T-cell (primary cell): ENCODE data around the gene TBC1D14. TPM values are rescaled to one million over a fixed set of nuclear protein-coding genes. Genes with fewer than 3 reads are reported as not detected.

Experiments used
- ATAC-seq, 4 experiments: fragments of 200-7000 bp in 3 of 4; fragments of 150-1000 bp in 1 of 4; cut with Tn5 transposase; replicated peaks in 1 of 4; 1 replicate in 3 of 4; 2 replicates in 1 of 4; pipeline ENCODE4 v1.10.0; 2021; ENCODE audit warnings: moderate library complexity in 3 of 4, mild to moderate bottlenecking in 2 of 4, moderate number of reproducible peaks in 1 of 4
- CTCF ChIA-PET, 2 donors: fragments of 300-600 bp; sonication (Branson Sonifier 250); formaldehyde crosslinking; loops; one replicate each; lab custom pipeline; 2022; ENCODE audit warnings: antibody characterized with exemption in 2 of 2; lab: Charles Lee
- POLR2A ChIA-PET, 2 donors: fragments of 300-600 bp; sonication (Branson Sonifier 250); formaldehyde crosslinking; loops; one replicate each; lab custom pipeline; 2022; ENCODE audit warnings: antibody characterized with exemption in 2 of 2; lab: Charles Lee
- DNase-seq, 35 experiments: peaks; one replicate each; pipeline versions ENCODE4 v3.0.0 to v3.0.0-alpha.2; 2013 to 2023
- H3K27ac ChIP-seq: one replicate; pipeline ENCODE4 v1.5.1; 2013; ENCODE audit warnings: low read length
- H3K27me3 ChIP-seq, 2 experiments: replicated peaks in 1 of 2; 1 replicate in 1 of 2; 2 replicates in 1 of 2; pipeline versions ENCODE4 v1.6.1 to v1.7.0; 2013; ENCODE audit warnings: low read length in 1 of 2, mixed read lengths in 1 of 2; ENCODE audit not compliant: control insufficient read depth in 2 of 2, insufficient read depth in 2 of 2; ENCODE audit errors: extremely low read depth in 1 of 2
- H3K36me3 ChIP-seq, 2 donors: 1 replicate in 1 of 2; 2 replicates in 1 of 2; pipeline versions ENCODE4 v1.6.1 to v1.7.0; 2013; ENCODE audit warnings: low read length in 1 of 2; ENCODE audit not compliant: control insufficient read depth in 2 of 2, insufficient read depth in 1 of 2; ENCODE audit errors: extremely low read depth in 1 of 2
- H3K4me1 ChIP-seq, 2 experiments: 1 replicate in 1 of 2; 2 replicates in 1 of 2; pipeline versions ENCODE4 v1.6.1 to v1.7.0; 2013; ENCODE audit warnings: low read length in 2 of 2, mixed read lengths in 1 of 2; ENCODE audit not compliant: insufficient read depth in 2 of 2, control insufficient read depth in 1 of 2; ENCODE audit errors: extremely low read depth in 1 of 2
- H3K4me3 ChIP-seq, 2 donors: 1 replicate in 1 of 2; 2 replicates in 1 of 2; pipeline versions ENCODE4 v1.5.1 to v1.7.0; 2013; ENCODE audit warnings: mild to moderate bottlenecking in 2 of 2, low read length in 1 of 2, moderate library complexity in 1 of 2; ENCODE audit not compliant: control insufficient read depth in 1 of 2; ENCODE audit errors: extremely low read depth in 1 of 2
- H3K9me3 ChIP-seq: 2 replicates; pipeline ENCODE4 v1.7.0; 2013
- H3K27ac Mint-ChIP-seq, 2 donors: one replicate each; pipeline ENCODE4 v1.8.0; 2020 to 2021; ENCODE audit warnings: mild to moderate bottlenecking in 2 of 2, mixed read lengths in 2 of 2
- H3K27me3 Mint-ChIP-seq, 2 donors: one replicate each; pipeline ENCODE4 v1.8.0; 2021 to 2022; ENCODE audit warnings: mixed read lengths in 2 of 2
- H3K36me3 Mint-ChIP-seq: one replicate; pipeline ENCODE4 v1.8.0; 2021; ENCODE audit warnings: mixed read lengths
- H3K4me1 Mint-ChIP-seq, 3 donors: one replicate each; pipeline ENCODE4 v1.8.0; 2020 to 2022; ENCODE audit warnings: mixed read lengths in 3 of 3, mild to moderate bottlenecking in 1 of 3
- H3K4me3 Mint-ChIP-seq, 3 donors: one replicate each; pipeline ENCODE4 v1.8.0; 2020 to 2022; ENCODE audit warnings: mild to moderate bottlenecking in 3 of 3, mixed read lengths in 3 of 3, moderate library complexity in 3 of 3
- H3K9me3 Mint-ChIP-seq, 3 donors: one replicate each; pipeline ENCODE4 v1.8.0; 2020 to 2022; ENCODE audit warnings: mixed read lengths in 3 of 3
- WGBS: methylation state at CpG from one replicate; pipeline ENCODE4 v1.1.5; 2013; ENCODE audit warnings: missing lambda C conversion rate; ENCODE audit not compliant: insufficient coverage; 5-methylcytosine and 5-hydroxymethylcytosine counted together
- total RNA-seq, 35 experiments: library from RNA in 6 of 35; stranded (reverse) in 6 of 35; fragments of 120-200 nt in 1 of 35; gene quantifications; one replicate each; pipeline versions ENCODE4 v1.2.1 to v1.2.4 and lab custom pipeline; 2013 to 2026

TBC1D14 gene
- total RNA-seq, 5 donors from 2014 or later (not counting 1 experiment from before 2014, with no cell fraction given) = 44.2 to 73.8 (median 62.3) TPM

DNA sequence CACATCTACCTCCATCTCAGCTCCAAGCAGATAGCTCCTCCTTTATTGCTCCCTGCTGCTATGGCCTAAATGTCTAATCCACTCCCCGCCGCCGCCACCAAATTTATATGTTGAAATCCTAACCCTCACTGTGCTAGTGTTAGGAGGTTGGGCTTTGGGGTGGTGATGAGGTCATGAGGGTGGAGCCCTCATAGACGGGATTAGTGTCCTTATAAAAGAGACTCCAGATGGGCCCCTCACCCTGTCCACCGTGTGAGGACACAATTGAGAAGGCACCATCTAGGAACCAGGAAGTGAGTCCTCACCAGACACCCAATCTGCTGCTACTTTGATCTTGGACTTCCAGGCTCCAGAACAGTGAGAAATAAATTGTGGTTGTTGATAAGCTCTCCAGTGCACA, 13.6 kb upstream of the TBC1D14 start:
- Mint-ChIP-seq H3K4me1 (peaks cover 48 to 59% (median 53%) of the 10 kb centered on the region in 3 donors), H3K27ac (no peak overlapping the region)
- H3K27me3 ChIP-seq = no peaks in the 10 kb centered on the region

DNA sequence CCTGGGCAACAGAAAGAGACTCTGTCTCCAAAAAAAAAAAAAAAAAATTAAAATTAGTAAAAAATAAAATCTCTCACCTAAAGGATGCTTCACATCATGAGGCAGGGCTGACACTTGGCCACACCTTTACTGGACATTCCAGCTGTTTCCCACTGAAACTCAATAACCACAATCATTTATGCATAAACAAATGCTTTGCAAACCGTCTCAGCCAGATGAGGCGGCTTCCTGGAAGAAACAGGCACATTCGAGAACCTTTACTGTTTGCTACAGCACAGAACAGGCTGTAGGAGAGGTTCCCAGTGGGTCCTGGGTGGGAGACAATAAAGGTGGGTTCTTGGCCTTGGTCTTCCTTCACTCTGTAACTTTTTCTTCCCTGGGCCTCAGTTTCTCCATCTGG, 10.9 kb upstream of the TBC1D14 start:
- no peaks in the 10 kb centered on the region for H3K9me3 Mint-ChIP-seq
- Histone ChIP-seq H3K36me3 (no peaks in the 10 kb centered on the region), H3K27ac (peak overlapping the region; percentile 79), H3K4me3 (no peak overlapping the region), H3K27me3 (no peaks in the 10 kb centered on the region), H3K4me1 (peaks cover 15 to 44% of the 10 kb centered on the region in 2 experiments), H3K9me3 (no peaks in the 10 kb centered on the region)
- ATAC-seq = peak in 1 of 4 experiments; percentile 37
- no peaks in the 10 kb centered on the region for H3K27me3 Mint-ChIP-seq
- WGBS = no CpG with 5 or more reads among the region's 3 CpGs
- peak overlapping the region in 2 of 3 donors; percentile 34 to 65 for H3K4me3 Mint-ChIP-seq
- H3K36me3 Mint-ChIP-seq = no peaks in the 10 kb centered on the region
- peaks cover 27 to 36% (median 35%) of the 10 kb centered on the region in 3 donors for H3K4me1 Mint-ChIP-seq
- no peak for DNase-seq
- POLR2A ChIA-PET = interaction anchor here in 1 of 2 donors (0.6 to 0.7 kb wide), 4 partner anchors 11 to 89 kb away, joined by 3 to 6 read pairs (median 4); partner anchors contain the start of gene TBC1D14
- peak overlapping the region; percentile 95 to 96 for H3K27ac Mint-ChIP-seq
- CTCF ChIA-PET = interaction anchor here (0.6 to 1.8 kb wide), 5 partner anchors 10 to 122 kb away, joined by 3 to 8 read pairs (median 3); no protein-coding TSS in a partner anchor

More for the DNA sequence above, 13.6 kb upstream of the TBC1D14 start:
- POLR2A ChIA-PET = no interaction called here
- WGBS = no CpG with 5 or more reads among the region's 5 CpGs
- Mint-ChIP-seq H3K27me3 (no peaks in the 10 kb centered on the region), H3K9me3 (no peaks in the 10 kb centered on the region), H3K4me3 (no peak overlapping the region), H3K36me3 (no peaks in the 10 kb centered on the region)
- Histone ChIP-seq H3K9me3 (no peaks in the 10 kb centered on the region), H3K4me1 (peaks cover 24 to 61% of the 10 kb centered on the region in 2 experiments), H3K27ac (no peak overlapping the region), H3K4me3 (no peak overlapping the region), H3K36me3 (no peaks in the 10 kb centered on the region)
- no peak for ATAC-seq
- no peak for DNase-seq
- CTCF ChIA-PET = no interaction called here

DNA sequence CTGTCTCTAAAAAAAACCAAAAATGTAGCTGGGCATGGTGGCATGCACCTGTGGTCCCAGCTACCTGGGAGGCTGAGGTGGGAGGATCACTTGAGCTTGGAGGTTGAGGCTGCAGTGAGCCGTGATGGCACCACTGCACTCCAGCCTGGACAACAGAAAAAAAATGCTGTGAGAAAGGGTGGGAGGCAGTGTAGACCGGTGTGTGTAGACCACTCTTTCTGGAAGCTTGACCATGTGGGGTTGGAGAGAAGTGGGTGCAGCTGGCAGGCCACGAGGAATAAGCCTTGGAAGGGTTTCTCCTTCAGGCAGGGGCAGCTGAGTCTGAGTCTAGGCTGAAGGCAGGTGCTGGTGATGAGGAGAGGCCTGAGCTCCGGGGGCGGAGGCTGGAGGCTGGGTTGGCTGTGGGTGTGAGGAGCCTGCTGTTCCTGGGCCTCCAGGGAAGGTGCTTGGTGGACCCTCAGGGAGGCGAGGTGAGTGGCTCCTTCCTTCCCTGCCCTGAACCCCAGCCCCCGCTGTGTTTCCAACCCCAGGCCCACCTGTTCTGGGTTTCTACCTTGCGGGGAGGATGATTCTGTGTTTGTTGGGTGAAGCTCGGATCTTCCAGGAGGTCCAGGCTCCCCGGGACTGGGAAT, 9.3 kb upstream of the TBC1D14 start:
- peak overlapping the region; percentile 95 to 96 for H3K27ac Mint-ChIP-seq
- Histone ChIP-seq H3K9me3 (no peaks in the 10 kb centered on the region), H3K27me3 (no peaks in the 10 kb centered on the region), H3K27ac (peak overlapping the region; percentile 79), H3K36me3 (no peaks in the 10 kb centered on the region), H3K4me1 (peaks cover 15 to 36% of the 10 kb centered on the region in 2 experiments), H3K4me3 (no peak overlapping the region)
- peaks cover 21 to 39% (median 25%) of the 10 kb centered on the region in 3 donors for H3K4me1 Mint-ChIP-seq
- DNase-seq = no peak
- POLR2A ChIA-PET = no interaction called here
- 100% methylated on average over 5 of the region's 10 CpGs for WGBS
- no peaks in the 10 kb centered on the region for H3K36me3 Mint-ChIP-seq
- H3K27me3 Mint-ChIP-seq = no peaks in the 10 kb centered on the region
- H3K9me3 Mint-ChIP-seq = no peaks in the 10 kb centered on the region
- no peak for ATAC-seq
- H3K4me3 Mint-ChIP-seq = peak overlapping the region in 1 of 3 donors; percentile 65
- CTCF ChIA-PET = interaction anchor here in 1 of 2 donors (1.8 kb wide), 1 partner anchor 8 kb away, joined by 8 read pairs; no protein-coding TSS in a partner anchor

DNA sequence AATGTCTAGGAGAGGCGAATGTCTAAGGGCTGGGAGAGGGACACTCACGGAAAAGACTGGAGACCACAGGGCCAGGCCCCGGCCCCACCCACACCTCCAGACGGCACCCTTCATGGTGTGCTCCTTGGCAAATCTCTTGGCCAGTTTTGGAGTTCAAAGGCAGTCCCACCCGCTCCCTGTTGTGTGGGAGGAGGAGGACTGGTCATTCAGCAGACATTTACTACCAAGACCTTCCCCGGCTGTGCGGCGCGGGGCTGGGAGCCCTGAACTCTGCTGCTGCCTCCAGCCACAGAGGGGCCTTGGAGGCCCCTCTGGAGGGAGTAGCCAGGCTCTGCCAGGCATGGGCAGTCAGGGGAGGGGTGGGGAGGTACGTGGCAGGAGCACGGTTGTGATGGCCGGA, 8.7 kb upstream of the TBC1D14 start:
- ATAC-seq (no peak), DNase-seq (no peak)
- H3K27ac ChIP-seq = no peak overlapping the region
- no peaks in the 10 kb centered on the region for H3K9me3 ChIP-seq
- Mint-ChIP-seq H3K4me1 (peaks cover 21 to 42% (median 24%) of the 10 kb centered on the region in 3 donors), H3K4me3 (no peak overlapping the region), H3K36me3 (no peaks in the 10 kb centered on the region), H3K27ac (peak overlapping the region; percentile 55 to 96), H3K27me3 (no peaks in the 10 kb centered on the region), H3K9me3 (no peaks in the 10 kb centered on the region)
- no peaks in the 10 kb centered on the region for H3K27me3 ChIP-seq
- WGBS = 97% methylated on average over 3 of the region's 12 CpGs
- peaks cover 15 to 35% of the 10 kb centered on the region in 2 experiments for H3K4me1 ChIP-seq
- POLR2A ChIA-PET = no interaction called here
- H3K36me3 ChIP-seq = no peaks in the 10 kb centered on the region
- H3K4me3 ChIP-seq = no peak overlapping the region
- CTCF ChIA-PET = no interaction called here

DNA sequence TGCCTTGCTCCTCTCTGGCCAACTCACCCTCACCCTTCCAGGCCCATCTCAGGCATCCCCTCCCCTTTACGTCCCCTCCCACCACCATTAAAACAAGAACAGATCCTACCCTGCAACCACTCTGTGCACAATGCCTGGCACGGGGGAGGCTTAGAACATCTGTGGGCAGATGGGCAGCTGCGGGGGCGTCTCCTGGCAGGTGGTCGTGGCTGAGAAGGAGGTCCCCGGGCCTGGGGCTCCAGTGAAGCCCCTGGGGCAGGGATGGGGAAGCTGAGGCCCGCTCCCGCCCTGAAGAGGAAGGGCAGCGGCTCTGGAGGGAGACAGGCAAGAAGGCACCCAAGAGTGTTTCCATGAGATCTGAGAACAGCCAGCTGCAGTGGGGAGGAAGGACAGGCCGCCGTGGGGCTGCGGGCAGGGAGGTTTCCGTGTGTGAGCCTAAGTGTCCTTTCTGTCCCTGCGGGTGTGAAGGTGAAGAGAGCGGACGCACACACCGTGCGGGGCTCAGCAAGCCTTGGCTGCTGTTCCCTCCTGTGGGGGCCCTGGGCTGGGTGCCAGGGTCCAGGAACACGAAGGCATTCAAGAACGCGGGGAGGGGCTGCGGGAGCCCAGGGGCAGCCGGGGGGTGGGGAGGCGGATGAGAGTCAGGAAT, 7.8 kb upstream of the TBC1D14 start:
- no peak for ATAC-seq
- Histone ChIP-seq H3K27me3 (no peaks in the 10 kb centered on the region), H3K9me3 (no peaks in the 10 kb centered on the region), H3K36me3 (no peaks in the 10 kb centered on the region), H3K4me1 (peaks cover 15 to 35% of the 10 kb centered on the region in 2 experiments), H3K27ac (no peak overlapping the region), H3K4me3 (no peak overlapping the region)
- POLR2A ChIA-PET = no interaction called here
- 87% methylated on average over 23 of the region's 24 CpGs for WGBS
- Mint-ChIP-seq H3K4me1 (peaks cover 21 to 42% (median 24%) of the 10 kb centered on the region in 3 donors), H3K27me3 (no peaks in the 10 kb centered on the region), H3K4me3 (no peak overlapping the region), H3K9me3 (no peaks in the 10 kb centered on the region), H3K27ac (no peak overlapping the region), H3K36me3 (no peaks in the 10 kb centered on the region)
- CTCF ChIA-PET = interaction anchor here in 1 of 2 donors (1.1 kb wide), 1 partner anchor 28 kb away, joined by 4 read pairs; no protein-coding TSS in a partner anchor
- no peak for DNase-seq

DNA sequence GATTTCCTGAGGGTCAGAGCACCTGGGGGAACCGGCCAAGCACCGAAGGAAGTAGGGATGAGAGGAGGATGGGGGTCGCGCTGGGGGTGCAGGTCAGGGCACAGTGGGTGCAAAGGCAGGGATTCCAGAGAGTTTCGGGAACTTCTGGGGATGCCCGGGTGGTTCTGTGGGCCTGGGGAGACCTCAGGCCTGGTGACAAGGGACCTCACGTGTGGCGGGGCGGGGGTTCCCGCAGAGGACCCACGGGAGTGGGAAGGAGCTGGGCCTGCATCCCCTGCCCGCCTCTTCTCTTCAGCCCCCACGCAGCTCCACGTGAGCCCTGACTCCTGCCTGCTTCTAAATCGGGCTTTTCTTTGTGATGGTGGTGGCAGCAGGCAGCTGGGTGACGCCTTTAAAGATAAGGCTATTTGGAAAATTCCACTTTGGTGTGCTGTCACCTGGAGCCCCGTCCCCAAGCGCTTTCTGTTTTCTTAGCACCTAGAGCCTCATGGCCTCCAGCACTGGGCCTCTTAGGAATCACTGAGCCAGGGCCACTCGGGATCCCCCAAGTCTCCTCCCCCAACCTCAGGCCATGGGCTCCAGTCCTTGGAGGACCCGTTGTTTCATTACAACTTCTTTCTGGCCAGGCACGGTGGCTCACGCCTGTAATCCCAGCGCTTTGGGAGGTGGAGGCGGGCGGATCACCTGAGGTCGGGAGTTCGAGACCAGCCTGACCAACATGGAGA, 7.1 kb upstream of the TBC1D14 start:
- Histone ChIP-seq H3K27ac (no peak overlapping the region), H3K27me3 (no peaks in the 10 kb centered on the region), H3K4me3 (no peak overlapping the region), H3K4me1 (peaks cover 15 to 35% of the 10 kb centered on the region in 2 experiments), H3K36me3 (no peaks in the 10 kb centered on the region), H3K9me3 (no peaks in the 10 kb centered on the region)
- ChIA-PET CTCF (interaction anchor here in 1 of 2 donors (1.1 kb wide), 1 partner anchor 29 kb away, joined by 4 read pairs; no protein-coding TSS in a partner anchor), POLR2A (no interaction called here)
- H3K27ac Mint-ChIP-seq = no peak overlapping the region
- 93% methylated on average over 26 of the region's 27 CpGs for WGBS
- no peaks in the 10 kb centered on the region for H3K27me3 Mint-ChIP-seq
- DNase-seq (no peak), ATAC-seq (no peak)
- H3K36me3 Mint-ChIP-seq = no peaks in the 10 kb centered on the region
- no peak overlapping the region for H3K4me3 Mint-ChIP-seq
- H3K9me3 Mint-ChIP-seq = no peaks in the 10 kb centered on the region
- peaks cover 24 to 46% (median 27%) of the 10 kb centered on the region in 3 donors for H3K4me1 Mint-ChIP-seq
